ENCODE results near the gene SSU72.

The SSU72 gene

DNA sequence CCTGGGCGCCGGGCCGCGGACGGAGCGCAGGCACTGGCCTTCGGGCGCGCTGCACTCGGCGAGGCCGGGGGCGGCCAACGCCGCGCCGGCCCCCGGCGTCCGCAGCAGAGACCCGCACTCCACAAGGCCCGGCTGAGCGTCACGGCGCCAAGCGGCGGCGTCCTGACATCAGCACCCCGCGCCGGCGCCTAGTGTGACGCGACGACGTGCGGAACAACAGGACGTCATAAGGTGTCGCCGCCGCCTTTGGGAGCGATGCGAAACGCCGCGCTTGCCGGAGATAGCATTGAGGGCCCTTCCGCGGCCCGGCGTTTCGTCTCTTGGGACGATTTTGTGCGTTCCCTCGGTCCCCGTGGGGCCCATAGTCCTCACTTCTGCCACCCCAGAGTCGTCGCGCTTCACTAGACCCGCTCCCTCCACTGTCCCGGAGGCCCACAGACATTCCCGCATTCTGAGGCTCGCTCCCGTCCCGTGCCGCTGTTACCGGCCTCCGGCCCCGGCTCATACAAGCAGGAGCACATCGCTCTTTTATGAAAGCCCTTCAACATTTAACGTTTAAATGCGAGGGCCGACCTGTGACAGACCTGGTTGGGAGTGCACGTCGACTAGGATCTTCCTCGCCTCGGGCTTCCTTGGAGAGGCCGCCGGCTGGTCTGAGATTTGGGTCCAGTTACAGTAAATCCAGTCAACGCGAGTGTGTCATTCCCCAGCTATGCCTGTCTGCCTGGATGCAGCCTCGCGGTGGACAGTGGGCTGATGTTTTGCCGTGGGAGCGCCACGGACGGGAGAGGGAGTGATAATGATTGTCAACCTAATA, at the start of gene SSU72:
SSU72 (minus strand) TSS at position 143 of the 817 bp plus-strand sequence. CDS start 306 bp downstream, outside the sequence.
- H3K4me3 ChIP-seq (ENCODE audit: low read depth, low read length), result peak within 1 kb of the TSS; percentile 98
- TF ChIP-seq, protein P1, sequence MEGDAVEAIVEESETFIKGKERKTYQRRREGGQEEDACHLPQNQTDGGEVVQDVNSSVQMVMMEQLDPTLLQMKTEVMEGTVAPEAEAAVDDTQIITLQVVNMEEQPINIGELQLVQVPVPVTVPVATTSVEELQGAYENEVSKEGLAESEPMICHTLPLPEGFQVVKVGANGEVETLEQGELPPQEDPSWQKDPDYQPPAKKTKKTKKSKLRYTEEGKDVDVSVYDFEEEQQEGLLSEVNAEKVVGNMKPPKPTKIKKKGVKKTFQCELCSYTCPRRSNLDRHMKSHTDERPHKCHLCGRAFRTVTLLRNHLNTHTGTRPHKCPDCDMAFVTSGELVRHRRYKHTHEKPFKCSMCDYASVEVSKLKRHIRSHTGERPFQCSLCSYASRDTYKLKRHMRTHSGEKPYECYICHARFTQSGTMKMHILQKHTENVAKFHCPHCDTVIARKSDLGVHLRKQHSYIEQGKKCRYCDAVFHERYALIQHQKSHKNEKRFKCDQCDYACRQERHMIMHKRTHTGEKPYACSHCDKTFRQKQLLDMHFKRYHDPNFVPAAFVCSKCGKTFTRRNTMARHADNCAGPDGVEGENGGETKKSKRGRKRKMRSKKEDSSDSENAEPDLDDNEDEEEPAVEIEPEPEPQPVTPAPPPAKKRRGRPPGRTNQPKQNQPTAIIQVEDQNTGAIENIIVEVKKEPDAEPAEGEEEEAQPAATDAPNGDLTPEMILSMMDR (conservative IDR thresholded peaks at IDR 0.05; ENCODE audit: low read depth, low read length), result no peak
- DNase-seq (ENCODE audit: low read depth), result peak; percentile 96

DNA sequence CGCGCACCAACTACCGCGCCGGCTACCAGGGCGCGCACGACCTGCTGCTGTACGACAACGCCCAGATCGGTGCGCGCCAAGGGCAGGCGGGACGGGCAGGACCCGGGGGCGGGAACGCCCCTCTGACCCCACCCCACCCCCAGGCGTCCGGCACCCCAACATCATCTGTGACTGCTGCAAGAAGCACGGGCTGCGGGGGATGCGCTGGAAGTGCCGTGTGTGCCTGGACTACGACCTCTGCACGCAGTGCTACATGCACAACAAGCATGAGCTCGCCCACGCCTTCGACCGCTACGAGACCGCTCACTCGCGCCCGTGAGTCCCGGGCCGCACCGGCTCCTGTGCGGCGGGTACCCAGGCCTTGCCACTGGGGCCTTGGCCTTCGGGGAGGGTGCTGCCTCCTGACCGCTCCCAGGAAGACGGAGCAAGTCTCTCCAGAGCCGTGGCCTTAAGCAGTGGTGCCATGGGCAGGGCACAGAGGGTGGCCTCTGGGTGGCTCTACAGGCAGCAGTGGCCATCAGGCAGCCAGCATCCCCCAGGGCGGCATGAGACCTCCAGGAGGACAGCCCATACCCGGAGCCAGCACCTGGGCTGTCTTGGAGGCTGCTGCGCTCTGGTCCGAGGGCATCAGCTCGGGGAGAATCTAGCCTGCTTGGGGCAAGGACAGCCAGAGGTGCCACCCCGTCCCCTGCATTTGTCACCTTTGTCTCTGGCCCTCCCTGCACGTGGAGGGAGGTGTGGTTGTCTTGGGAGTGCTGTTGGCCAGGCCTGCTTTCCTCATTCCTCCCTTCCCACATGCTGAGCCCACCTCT, 49.2 kb upstream of the SSU72 start:
- no peak for DNase-seq (ENCODE audit: low read depth)
- H3K4me3 ChIP-seq (ENCODE audit: low read depth, low read length), result no peak overlapping the region
- TF ChIP-seq, protein P1 (conservative IDR thresholded peaks at IDR 0.05; ENCODE audit: low read depth, low read length), result no peak

DNA sequence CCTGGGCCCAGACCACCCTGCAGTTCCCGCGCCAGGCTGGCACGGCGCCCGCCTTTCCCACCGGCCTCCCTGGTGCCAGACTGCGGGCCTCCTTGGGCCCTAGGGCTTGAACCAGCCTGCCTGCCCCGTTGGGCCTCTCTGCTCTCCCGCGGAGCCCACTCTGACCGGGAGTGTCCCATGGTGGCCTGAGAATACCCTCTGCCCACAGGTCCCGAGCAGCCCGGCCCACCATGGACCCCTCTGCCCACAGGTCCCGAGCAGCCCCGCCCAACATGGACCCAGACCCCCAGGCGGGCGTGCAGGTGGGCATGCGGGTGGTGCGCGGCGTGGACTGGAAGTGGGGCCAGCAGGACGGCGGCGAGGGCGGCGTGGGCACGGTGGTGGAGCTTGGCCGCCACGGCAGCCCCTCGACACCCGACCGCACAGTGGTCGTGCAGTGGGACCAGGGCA, 48.5 kb upstream of the SSU72 start:
- DNase-seq (ENCODE audit: low read depth), result no peak
- TF ChIP-seq, protein P1 (conservative IDR thresholded peaks at IDR 0.05; ENCODE audit: low read depth, low read length), result no peak
- no peak overlapping the region for H3K4me3 ChIP-seq (ENCODE audit: low read depth, low read length)

DNA sequence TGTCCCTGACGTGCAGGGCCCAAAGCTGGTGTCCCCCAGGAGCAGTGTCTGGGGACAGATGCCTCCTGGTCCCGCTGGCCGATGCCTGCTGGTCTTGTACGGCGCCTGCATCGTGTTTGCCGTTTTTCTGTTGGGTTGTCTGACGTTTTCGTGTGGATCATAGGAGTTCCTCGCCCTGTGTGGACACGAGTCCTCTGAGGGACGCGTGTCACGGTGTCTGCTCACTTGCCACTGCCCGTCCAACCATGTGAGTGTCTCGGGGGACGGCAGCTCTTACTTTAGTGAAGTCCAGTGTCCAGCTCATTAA, 48.1 kb upstream of the SSU72 start:
- TF ChIP-seq, protein P1 (conservative IDR thresholded peaks at IDR 0.05; ENCODE audit: low read depth, low read length), result no peak
- DNase-seq (ENCODE audit: low read depth), result no peak

DNA sequence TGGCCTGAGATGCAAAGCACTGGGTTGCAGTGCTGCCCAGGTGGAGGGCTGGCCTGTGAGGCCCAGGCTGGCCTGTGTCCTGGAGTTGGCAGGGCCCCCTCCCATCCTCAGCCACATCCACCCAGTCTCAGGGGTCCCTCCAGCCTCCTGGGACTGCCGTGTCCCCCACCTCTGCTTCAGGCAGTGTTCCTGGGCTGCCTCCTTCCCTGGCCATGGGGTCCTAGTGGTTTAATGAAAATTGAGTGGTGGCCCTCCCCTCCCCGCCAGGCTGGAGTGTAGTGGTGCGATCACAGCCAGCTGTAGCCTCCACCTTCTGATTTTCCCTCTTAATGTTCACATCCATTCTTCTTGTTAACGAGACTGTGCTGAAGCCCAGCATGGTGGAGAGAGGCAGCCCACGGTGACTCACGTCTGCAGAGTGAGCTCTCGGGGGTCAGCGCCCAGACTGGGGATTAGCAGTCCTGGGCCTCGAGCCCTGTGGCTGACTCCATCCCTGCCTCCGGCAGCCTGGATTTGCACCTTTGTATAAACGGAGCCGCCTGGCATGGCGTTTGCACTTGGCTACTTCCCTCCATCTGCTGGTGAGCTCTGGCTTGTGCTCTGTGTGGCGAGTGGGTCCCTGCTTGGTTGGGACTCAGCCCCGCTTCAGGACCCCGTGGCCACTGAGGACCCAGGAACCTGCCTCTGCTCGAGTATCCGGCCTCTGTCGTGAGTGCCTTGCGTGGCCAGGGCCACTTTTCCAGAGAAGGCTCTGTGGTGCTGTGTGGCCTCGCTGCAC, 47.5 kb upstream of the SSU72 start:
- DNase-seq (ENCODE audit: low read depth), result no peak
- TF ChIP-seq, protein P1 (conservative IDR thresholded peaks at IDR 0.05; ENCODE audit: low read depth, low read length), result no peak
- H3K4me3 ChIP-seq (ENCODE audit: low read depth, low read length), result no peak overlapping the region

More for the DNA sequence above, 48.1 kb upstream of the SSU72 start:
- H3K4me3 ChIP-seq (ENCODE audit: low read depth, low read length), result no peak overlapping the region

DNA sequence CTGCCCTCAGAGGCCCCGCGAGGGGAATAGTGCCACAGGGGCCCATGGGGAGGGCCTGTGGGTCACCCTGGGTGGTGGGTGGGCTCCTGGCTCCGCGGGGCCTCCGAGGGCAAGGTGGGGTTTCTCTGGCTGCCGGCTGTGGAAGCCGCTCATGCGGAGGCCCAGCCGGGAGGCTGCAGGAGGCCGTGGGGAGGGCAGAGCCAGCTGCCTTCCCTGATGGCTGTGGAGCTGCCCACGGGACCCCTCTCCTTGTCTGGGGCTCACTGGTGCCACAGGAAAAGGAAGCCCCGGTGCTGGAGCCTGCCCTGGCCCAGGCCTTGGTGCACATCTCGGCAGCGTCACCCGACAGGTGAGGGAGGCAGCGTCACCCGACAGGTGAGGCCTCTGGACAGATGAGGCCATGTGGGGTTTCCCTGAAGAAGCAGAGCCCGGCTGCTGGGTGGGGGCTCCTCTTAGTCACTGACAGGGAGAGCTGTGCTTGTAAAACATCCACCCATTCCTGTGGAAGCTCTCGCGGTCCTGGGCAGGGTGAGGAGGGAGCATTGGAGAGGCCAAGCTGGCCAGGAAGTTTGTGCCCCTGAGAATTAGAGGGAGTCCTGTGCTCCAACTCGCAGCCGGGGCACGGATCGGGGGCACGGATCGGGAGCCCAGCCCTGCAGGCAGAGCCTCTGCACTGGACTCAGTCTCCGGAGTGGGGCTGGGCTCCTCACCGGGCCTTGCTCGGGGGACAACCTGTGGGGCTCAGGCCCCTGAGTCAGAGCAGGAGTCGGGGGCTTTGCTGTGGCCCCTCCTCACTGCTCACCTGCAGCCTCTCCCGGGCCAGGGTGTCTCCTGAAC, 46.7 kb upstream of the SSU72 start:
- no peak for DNase-seq (ENCODE audit: low read depth)
- no peak overlapping the region for H3K4me3 ChIP-seq (ENCODE audit: low read depth, low read length)
- TF ChIP-seq, protein P1 (conservative IDR thresholded peaks at IDR 0.05; ENCODE audit: low read depth, low read length), result no peak
